Islet precursor cell (in vitro differentiated cells): ENCODE data around the gene KIF19.

ENCODE experiments used
- DNase-seq: peaks from one replicate; pipeline ENCODE4 v3.0.0-alpha.2; 2018

The KIF19 gene

DNA sequence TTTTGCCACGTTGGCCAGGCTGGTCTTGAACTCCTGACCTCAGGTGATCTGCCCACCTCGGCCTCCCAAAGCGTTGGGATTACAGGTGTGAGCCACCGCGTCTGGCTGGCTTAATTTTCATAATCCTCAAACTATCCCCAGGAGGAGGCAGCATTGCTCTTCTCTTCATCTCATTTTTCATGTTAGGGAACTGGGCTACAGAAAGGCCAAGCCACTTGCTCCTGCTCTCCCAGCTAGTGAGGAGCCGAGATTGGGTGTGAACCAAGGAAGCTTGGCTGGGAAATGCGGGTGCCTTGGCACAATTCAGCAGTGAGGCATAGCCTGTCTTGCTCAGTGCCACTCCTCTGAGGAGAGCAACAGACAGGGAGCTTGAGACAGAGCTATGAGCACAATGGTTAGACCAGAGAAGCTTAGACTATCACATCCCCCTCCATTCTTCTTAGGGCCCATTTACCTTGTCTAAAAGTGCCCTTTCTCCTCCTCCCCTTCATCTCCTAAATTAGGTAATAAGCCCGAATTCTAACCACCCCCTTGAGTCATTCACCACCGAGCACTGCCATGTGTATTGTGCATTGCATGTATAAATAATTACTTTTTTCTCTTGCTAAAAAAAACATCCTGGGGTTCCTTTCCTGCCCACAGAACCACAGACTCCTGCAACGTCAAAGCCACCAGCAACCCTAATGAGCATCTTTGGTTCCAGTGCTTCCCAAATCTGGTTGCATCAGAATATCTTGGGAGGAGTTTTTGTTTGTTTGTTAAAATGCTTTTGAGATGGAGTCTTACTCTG lies 20.0 kb upstream of the KIF19 start:
- DNase-seq, result no peak

DNA sequence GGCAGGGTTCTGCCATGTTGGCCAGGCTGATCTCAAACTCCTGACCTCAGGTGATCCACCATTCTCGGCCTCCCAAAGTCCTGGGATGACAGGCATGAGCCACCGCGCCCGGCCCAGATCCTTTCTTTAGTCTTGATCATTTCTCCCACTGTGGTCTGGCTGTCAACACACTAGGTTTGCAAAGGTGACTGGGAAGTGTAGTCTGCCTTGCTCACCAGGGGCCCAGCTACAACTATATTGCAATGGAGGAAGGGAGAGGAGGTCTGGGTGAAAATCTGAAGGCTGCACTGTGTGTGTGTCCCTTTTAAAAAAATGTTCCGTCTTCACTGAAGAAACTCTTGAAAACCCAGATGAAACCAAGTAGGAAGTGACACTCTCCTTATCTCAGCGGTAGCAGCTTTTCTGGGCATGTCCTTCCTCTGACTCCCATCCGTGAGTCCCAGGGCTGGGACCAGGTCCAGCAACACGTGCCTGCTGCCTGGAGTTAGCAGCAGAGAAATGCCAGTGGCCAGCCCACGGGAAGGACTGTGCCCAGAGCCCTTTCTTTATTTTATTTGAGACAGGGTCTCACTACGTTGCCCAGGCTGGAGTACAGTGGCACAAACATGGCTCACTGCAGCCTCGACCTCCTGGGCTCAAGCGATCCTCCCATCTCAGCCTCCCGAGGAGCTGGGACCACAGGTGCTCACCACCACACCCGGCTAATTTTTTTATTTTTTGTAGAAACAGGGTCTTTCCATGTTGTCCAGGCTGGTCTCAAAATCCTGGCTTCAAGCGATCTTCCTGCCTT lies 17.8 kb upstream of the KIF19 start:
- no peak for DNase-seq

GRCh38 chr17:74309902-74310301 lies 16.1 kb upstream of the KIF19 start:
- DNase-seq, result no peak

- DNase-seq, result no peak
These were observed 11.1 kb upstream of the KIF19 start for GRCh38 chr17:74314877-74315276.

- no peak for DNase-seq
These were observed 9.8 kb upstream of the KIF19 start for GRCh38 chr17:74316220-74316619.

DNA sequence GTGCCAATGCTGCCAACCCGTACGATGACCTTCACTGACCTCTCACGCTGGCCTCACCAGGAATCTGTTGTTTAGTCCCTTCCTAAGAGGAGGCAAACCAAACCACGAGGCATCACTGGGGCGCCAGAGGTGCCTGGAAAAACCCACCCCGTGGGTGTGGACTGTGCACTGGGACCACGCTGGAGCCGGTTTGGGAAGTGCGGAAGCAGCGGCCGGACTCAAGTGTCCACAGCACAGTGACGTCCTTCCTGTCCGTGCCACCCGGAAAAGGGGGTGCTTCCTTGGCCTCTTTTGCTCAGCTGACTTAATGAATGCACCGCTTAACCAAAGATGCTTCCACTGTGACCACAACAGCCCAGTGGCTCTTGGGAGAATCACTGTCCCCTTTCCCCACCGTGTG lies 9.0 kb upstream of the KIF19 start:
- DNase-seq, result no peak

GRCh38 chr17:74318391-74318790 lies 7.6 kb upstream of the KIF19 start:
- DNase-seq, result peak; percentile 50

- no peak for DNase-seq
These were observed 1.5 kb upstream of the KIF19 start for GRCh38 chr17:74324521-74324920.

DNA sequence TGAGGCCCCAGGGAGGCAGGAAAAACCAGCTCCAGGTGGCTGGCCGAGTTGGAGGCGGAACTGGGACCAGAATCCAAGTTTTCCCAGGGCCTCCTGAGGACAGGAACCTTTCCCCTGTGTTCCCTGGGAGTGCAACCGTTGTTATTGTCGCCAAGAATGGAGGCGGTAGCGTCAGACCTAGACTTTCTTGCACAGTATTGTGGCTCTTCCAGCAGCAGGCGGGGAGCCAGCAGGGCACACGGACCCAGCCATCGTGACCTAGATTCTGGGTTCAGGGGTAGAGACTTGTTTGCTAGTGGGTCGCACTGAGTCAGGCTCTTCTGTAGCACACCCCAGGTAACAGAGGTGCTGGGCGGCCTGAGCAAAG lies 667 bp upstream of the KIF19 start:
- no peak for DNase-seq

GRCh38 chr17:74326506-74326905 lies 480 bp downstream of the KIF19 start:
- peak; percentile 52 for DNase-seq

- DNase-seq, result no peak
These were observed 2.5 kb downstream of the KIF19 start for GRCh38 chr17:74328487-74328886.

- DNase-seq, result no peak
These were observed 3.4 kb downstream of the KIF19 start for GRCh38 chr17:74329378-74329777.

DNA sequence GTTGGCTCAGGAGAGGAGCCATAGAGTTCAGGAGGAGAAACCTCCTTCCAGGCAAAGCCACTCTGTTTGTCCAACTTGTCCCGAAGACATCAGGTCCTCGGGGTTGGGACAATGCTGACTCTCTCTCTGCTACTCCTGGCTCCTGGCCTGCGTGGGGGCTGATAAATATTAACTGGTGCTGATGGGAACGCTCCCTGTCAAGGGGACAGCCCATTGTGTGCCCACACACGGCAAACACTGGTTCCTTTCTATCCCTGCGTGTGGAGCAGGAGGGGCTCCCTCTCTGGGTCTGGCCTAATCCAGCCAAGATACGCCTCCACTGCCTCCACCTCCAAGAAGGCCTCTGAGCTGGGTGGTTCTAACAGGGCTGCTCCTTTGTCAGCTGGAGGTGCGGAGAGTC lies 4.4 kb downstream of the KIF19 start:
- no peak for DNase-seq

DNA sequence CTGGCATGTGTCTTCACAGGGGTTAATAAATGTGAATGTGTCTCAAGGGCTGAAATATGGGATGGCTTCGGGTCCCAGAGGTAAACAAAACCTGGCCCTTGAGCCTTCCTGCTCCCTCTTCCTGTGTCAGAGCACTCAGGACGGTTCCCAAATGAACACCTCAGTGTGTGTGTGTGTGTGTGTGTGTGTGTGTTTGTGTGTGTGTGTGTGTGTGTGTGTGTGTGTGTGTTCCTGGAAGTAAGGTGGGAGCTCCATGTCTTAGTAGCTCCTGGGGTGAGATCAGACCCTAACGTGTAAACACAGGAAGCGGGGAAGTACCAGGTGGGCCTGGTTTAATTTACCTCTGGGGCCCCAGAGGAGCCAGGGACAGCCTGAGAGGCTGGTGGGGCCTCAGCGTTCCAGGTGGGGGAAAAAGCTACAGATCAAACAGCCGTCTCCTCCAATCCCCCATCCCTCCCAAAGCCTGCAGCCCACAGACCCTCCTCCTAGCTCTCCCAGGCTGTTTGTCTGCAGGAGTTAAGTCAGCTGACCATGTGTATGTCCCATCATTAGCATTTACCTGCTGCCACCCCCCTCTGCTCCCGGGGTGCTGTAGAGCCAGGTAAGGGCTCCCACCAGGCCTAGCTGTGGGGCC lies 6.1 kb downstream of the KIF19 start:
- no peak for DNase-seq

DNA sequence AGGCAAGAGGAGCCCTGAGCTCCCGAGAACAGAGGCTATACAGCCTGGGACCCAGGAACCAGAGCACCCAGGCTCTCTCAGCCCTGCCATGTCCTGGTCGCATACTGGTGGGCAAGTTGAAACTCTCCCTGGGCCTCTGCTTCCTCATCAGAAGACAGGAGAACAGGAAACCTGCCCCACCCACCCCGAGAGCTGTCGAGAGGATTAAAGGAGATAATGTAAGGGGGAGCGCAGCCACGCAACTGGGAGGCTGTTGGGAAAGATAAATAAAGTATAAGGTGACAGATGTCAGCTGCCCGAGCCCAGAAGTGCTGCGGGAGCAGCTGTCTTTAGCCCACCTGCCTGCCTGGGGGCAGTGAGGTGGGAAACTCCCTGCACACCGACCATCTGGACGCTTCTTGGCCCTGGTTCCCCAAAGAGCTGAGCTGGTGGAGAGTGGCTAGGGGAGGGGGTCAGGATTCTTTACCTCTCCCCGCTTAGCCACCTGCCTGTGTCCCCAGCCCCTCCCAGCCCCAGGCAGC lies 6.8 kb downstream of the KIF19 start:
- DNase-seq, result no peak

GRCh38 chr17:74334393-74335039 lies 8.5 kb downstream of the KIF19 start:
- DNase-seq, result no peak

GRCh38 chr17:74335529-74336062 lies 9.6 kb downstream of the KIF19 start:
- DNase-seq, result no peak

DNA sequence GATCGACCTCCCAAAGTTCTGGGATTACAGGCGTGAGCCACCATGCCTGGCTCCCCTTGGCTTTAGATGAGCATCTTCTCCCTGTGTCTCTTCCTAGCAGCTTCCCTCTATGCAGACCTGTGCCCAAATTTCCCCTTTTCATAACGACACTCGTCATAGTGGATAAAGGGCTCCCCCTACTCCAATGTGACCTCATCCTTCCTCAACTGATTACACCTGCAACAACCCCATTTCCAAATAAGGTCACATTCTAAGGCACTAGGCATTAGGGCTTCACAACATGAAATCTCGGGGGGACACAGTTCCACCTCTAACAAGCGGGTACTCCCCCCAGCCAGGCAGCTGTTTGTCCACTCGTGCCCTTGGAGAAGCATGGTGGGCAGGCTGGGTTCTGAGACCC lies 10.3 kb downstream of the KIF19 start:
- DNase-seq, result no peak

DNA sequence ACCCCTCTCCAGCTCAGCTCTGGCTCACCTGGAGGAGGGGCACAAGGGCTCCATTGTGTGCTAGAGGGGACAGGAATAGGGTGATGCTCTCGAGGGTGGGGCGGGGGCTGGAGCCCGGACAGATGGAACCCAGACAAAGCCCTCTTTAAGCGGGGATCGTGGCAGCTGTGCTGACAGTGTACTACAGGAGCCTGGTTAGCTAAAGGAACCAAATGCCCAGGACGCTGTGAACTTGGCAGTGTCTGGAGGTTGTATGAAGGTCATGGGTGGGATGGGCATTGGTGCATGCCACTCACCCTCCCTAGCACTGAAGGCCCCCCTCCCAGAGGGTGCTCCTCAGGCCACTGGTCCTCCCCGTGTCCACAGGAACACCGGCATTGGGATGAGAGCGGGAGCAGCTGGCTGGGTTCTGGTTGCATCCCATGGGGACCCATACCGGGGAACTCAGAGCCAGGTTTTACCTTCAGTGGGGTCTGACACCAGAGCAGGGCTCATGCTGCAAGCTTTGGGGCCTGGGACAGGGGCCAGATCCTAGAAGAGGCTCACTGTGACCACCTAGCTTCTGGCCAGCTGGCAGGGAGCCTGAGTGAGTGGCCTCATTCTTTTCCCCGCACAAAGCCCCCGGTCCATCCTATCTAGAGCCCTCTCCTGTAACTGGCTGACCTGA lies 11.9 kb downstream of the KIF19 start:
- no peak for DNase-seq

- no peak for DNase-seq
These were observed 13.6 kb downstream of the KIF19 start for GRCh38 chr17:74339537-74340195.

GRCh38 chr17:74340470-74341023 lies 14.5 kb downstream of the KIF19 start:
- DNase-seq, result peak; percentile 81
